Ureter (tissue), 1 donor: ENCODE measurements around the gene NTNG1. TPM values are rescaled to one million over a fixed set of nuclear protein-coding genes. Genes with fewer than 3 reads are reported as not detected.
"Not testable (repeated sequence)": the region's sequence is repeated elsewhere in the genome, so short reads cannot be mapped to it uniquely, and the experiment has no call there.

Source experiments
- DNase-seq: peaks from one replicate; pipeline ENCODE4 v3.0.0-alpha.2; 2020; ENCODE audit warnings: low spot score
- total RNA-seq: library from RNA; stranded (reverse); gene quantifications from one replicate; pipeline ENCODE4 v1.2.4, GENCODE V29; 2023
- donor health status: DM: yes; HTN: yes; CAD: no.

The NTNG1 gene
- total RNA-seq, 1 donor from 2014 or later = 9.9 TPM

- no peak for DNase-seq
Observed at GRCh38 chr1:107145637-107146036, 4.8 kb downstream of the NTNG1 start.

- no peak for DNase-seq
Observed at GRCh38 chr1:107147843-107148242, 7.0 kb downstream of the NTNG1 start.

GRCh38 chr1:107149946-107150345 lies 9.1 kb downstream of the NTNG1 start:
- DNase-seq = no peak

DNA sequence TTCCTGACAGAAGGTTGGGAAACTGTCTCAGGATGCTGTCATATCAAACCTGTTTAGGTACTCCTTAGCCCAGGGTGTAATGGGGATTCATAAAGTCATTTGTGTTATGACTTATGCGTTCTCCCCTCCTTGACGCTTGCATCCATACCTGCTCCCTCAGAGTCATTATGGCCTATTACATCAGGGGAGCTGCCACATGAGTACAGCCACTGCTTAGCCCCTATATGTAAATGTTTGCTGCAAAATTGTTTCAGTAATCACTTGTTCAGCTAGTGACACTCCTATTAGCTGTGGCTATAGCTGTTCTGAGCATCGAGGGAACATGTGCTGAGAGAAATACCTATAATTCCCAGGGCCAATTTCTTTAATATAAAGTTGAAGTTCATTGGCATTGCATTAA lies 10.5 kb downstream of the NTNG1 start:
- no peak for DNase-seq

GRCh38 chr1:107152395-107152794 lies 11.6 kb downstream of the NTNG1 start:
- DNase-seq = no peak

GRCh38 chr1:107153014-107153413 lies 12.2 kb downstream of the NTNG1 start:
- DNase-seq = no peak

GRCh38 chr1:107158496-107158895 lies 17.7 kb downstream of the NTNG1 start:
- DNase-seq = no peak

DNA sequence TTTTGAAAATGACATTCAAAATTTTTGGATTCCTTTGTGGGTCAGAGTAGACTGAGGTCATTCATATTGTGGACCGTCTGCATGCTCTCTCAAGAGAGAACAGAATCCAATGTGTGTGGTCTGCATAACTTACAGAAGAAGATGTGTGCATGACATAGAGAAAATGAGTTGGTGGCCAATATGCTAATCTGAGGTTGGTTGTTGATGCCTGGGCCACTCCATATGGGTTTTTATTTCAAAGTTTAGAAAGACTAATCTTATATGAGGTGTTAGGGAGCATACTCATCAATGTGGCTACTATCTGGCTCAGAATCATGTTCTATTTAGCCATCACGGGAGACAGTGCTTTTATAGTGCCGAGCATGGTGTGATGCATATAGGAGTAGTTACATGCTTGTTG lies 18.2 kb downstream of the NTNG1 start:
- no peak for DNase-seq

DNA sequence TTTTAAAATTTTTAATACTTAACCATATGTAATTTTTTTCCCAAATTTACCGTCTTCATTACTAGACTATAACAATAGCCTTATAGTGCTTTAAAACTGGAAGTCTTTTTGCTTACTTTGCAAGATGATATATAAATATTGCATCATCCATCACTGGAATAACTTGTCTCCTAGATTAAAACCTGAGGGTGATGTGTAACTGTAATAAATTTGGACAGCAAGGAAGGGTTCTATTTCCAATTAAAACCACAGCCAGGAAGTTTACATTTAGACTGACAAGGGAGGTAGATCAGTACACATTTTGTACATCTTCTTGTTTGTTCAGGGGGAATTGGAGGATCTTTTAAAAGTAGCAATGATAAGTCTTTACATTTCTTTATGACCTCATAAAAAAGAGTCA lies 21.9 kb downstream of the NTNG1 start:
- no peak for DNase-seq

GRCh38 chr1:107164901-107165300 lies 24.1 kb downstream of the NTNG1 start:
- DNase-seq = not testable (repeated sequence)

DNA sequence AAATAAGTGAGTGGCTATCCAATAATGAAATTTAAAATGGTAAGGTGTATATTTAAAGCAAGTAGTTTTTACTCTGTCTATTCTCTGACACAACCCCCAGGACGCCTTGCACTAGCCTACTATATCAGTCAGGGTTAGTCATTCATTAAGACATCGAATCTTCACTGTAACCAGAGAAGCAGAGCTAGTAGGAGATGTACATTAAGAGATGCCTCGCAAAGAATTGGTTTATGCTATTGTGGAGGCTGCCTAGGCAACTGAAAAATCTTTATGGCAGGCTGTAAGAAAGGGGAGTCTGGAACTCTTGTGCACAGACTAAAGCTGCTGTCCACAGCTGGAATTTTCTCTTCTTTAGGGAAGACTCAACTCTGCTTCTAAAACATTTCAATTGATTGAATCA lies 28.8 kb downstream of the NTNG1 start:
- no peak for DNase-seq

DNA sequence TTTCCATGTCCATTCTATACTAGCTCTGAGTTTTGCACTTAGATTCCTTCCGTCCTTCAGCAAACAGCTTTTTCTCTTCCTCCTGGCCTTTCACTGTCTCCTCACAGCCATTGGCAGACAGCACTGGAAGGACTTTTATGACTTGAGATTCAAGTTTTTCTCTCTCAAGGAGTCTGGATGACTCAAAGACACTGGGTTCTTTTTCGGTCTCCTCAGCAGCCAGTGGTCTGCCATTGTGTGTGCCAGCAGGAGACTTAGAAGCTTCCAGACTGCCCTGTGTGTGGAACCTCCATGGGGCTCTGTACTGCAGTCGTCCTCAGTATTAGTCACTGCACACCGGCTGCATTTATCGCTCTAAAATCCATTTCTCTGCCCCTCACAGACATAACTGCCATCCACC lies 30.5 kb downstream of the NTNG1 start:
- DNase-seq = no peak

- DNase-seq = no peak
Observed at GRCh38 chr1:107172450-107173170, 31.8 kb downstream of the NTNG1 start.

DNA sequence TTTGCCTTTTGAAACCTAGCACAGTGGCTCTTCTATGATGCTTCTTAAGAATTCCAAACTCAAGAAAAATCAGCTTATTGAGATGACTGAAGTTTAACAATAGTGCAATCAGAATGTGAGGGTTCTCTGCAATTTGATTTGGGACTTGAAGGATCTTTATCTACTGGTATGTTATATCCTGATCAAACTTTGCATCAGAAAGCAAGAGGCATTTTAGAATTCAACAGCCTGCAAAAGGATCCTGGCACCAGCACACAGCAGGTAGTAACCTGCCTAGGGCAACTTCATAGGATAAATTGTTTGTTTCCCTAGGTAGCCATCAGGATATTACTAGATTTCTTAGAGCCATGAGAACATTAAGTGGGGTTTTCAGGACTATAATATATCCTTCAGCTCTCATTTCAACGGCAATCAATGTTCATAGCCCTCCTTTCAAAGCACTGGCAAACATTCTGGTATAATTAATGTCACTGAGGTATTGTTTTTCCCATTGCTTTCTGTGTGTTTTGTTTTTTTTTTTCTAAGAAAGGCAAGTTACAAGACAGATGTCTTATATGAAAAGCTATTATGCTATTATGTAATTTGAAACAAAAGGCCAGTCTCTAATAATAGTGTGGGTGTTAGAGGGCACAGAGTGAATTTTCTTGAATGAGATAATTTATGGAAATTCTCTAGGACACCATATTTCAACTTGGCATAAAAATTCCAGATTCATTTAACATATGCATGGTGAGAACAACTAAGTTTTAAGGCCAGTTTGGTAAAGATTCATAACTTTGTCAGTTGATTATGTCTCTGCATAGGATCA lies 34.5 kb downstream of the NTNG1 start:
- no peak for DNase-seq

- DNase-seq = no peak
Observed at GRCh38 chr1:107181253-107181969, 40.6 kb downstream of the NTNG1 start.

GRCh38 chr1:107183011-107183410 lies 42.2 kb downstream of the NTNG1 start:
- DNase-seq = no peak

DNA sequence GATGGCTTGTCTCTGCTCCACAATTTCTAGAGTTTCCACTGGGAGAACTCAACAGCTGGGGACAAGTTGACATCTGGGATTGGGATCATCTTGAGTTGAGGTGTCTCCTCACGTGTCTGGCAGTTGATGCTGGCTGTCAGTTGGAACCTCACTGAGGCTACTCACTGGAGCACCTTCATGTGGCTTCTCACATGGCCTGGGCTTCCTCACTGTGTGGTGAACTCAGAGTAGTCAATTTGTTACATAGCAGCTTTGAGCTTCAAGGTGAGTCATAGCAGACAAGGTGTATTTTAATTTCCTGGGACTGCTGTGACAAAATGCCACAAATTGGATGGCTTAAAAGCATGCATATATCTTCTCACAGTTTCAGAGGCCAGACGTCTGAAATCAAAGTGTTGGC lies 44.0 kb downstream of the NTNG1 start:
- DNase-seq = no peak

GRCh38 chr1:107187399-107187798 lies 46.6 kb downstream of the NTNG1 start:
- DNase-seq = no peak

- DNase-seq = no peak
Observed at GRCh38 chr1:107188160-107188559, 47.3 kb downstream of the NTNG1 start.

GRCh38 chr1:107194380-107194779 lies 53.5 kb downstream of the NTNG1 start:
- no peak for DNase-seq

GRCh38 chr1:107195476-107195875 lies 54.6 kb downstream of the NTNG1 start:
- no peak for DNase-seq

DNA sequence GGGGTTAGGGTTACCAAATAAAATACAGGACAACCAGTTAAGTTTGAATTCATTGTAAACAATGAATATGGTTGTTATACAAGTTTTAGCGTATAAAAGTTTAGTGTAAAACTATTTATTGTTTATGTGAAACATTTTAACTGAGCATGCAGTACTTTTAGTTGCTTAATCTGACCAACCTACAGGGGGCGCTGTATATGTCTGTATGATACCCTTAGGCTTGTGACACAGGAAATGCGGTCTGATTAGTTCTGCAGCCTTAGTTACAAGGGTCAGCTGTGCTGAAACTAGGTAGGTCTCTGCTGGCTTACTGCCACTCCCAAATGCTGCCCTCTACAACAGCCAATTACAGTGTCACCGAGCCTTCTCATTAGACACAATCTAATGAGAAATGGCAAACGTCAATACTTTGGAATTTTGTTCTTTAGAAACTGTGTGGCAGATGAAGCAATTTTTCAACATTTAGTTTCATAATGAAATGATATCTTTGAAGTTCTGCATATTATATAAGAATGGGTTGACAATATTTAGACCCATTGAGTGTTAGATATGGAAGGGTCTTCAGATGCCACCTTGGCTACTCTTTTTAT lies 56.2 kb downstream of the NTNG1 start:
- no peak for DNase-seq
